Neural progenitor cell (in vitro differentiated cells): Measurements from ENCODE around the gene STK32B. TPM values are rescaled to one million over a fixed set of nuclear protein-coding genes. Genes with fewer than 3 reads are reported as not detected.

Source experiments
- DNase-seq: peaks from one replicate; pipeline ENCODE4 v3.0.0-alpha.2; 2016; ENCODE audit warnings: low spot score
- H2AFZ ChIP-seq: fragments of 200-600 bp; sonication (generic); replicated peaks from 2 replicates; pipeline ENCODE4 v1.6.1; 2016; ENCODE audit warnings: antibody characterized with exemption
- H3F3A ChIP-seq: fragments of 200-600 bp; sonication (generic); 2 replicates; pipeline ENCODE4 v1.6.1; 2016; ENCODE audit warnings: antibody characterized with exemption, low read depth
- H3K27ac ChIP-seq: fragments of 200-600 bp; sonication (generic); 2 replicates; pipeline ENCODE4 v1.5.1; 2016; ENCODE audit warnings: mild to moderate bottlenecking
- H3K27me3 ChIP-seq: fragments of 200-600 bp; sonication (generic); 2 replicates; pipeline ENCODE4 v1.6.1; 2016; ENCODE audit warnings: mild to moderate bottlenecking, moderate library complexity
- H3K36me3 ChIP-seq: fragments of 200-600 bp; sonication (generic); 2 replicates; pipeline ENCODE4 v1.5.1; 2016
- H3K4me1 ChIP-seq: fragments of 200-600 bp; sonication (generic); 2 replicates; pipeline ENCODE4 v1.6.1; 2016; ENCODE audit warnings: mixed run types
- H3K4me2 ChIP-seq: fragments of 200-600 bp; sonication (generic); 2 replicates; pipeline ENCODE4 v1.6.1; 2016
- H3K4me3 ChIP-seq: fragments of 200-600 bp; sonication (generic); 2 replicates; pipeline ENCODE4 v1.5.1; 2016
- H3K79me2 ChIP-seq: fragments of 200-600 bp; sonication (generic); 2 replicates; pipeline ENCODE4 v1.6.1; 2016; ENCODE audit warnings: low read depth
- H3K9ac ChIP-seq: fragments of 200-600 bp; sonication (generic); 2 replicates; pipeline ENCODE4 v1.6.1; 2016
- H3K9me3 ChIP-seq: fragments of 200-600 bp; sonication (generic); 2 replicates; pipeline ENCODE4 v1.5.1; 2016; ENCODE audit warnings: low read depth
- H4K20me1 ChIP-seq: fragments of 200-600 bp; sonication (generic); 2 replicates; pipeline ENCODE4 v1.6.1; 2016; ENCODE audit warnings: low read depth
- H3K27ac Mint-ChIP-seq: 3 replicates; pipeline ENCODE4 v1.8.0; 2021; ENCODE audit warnings: mixed read lengths
- H3K27me3 Mint-ChIP-seq: 2 replicates; pipeline ENCODE4 v1.8.0; 2022; ENCODE audit warnings: low read depth, mild to moderate bottlenecking, inconsistent platforms, moderate library complexity, mixed read lengths; ENCODE audit not compliant: insufficient read depth
- H3K36me3 Mint-ChIP-seq: 3 replicates; pipeline ENCODE4 v1.8.0; 2021; ENCODE audit warnings: mixed read lengths
- H3K4me1 Mint-ChIP-seq: 3 replicates; pipeline ENCODE4 v1.8.0; 2021; ENCODE audit warnings: mixed read lengths
- H3K4me3 Mint-ChIP-seq: 3 replicates; pipeline ENCODE4 v1.8.0; 2021; ENCODE audit warnings: mild to moderate bottlenecking, moderate library complexity, mixed read lengths
- H3K9me3 Mint-ChIP-seq: 3 replicates; pipeline ENCODE4 v1.8.0; 2020; ENCODE audit warnings: mixed read lengths
- CTCF ChIP-seq: fragments of 200-600 bp; sonication (generic); IDR thresholded peaks from 2 replicates; pipeline ENCODE4 v1.5.1; 2017; ENCODE audit warnings: antibody characterized with exemption, mild to moderate bottlenecking
- EZH2 ChIP-seq: fragments of 200-600 bp; sonication (generic); IDR thresholded peaks from 2 replicates; pipeline ENCODE4 v1.6.1; 2017; ENCODE audit warnings: antibody characterized with exemption, mild to moderate bottlenecking, moderate library complexity
- EZH2phosphoT487 ChIP-seq: fragments of 200-600 bp; sonication (generic); IDR thresholded peaks from 2 replicates; pipeline ENCODE4 v1.6.1; 2017; ENCODE audit warnings: antibody characterized with exemption
- total RNA-seq: library from RNA; depleted of rRNA; stranded (reverse); fragments of >200 nt; gene quantifications from 2 replicates; pipeline ENCODE4 v1.2.3, GENCODE V29; 2015; ENCODE audit warnings: low replicate concordance

The STK32B gene
- total RNA-seq, 1 donor from 2014 or later: 2.5 TPM

- H4K20me1 ChIP-seq: no peaks in the 10 kb centered on the region
- no peak overlapping the region for H3K9ac ChIP-seq
- Mint-ChIP-seq H3K4me1 (peaks cover 5% of the 10 kb centered on the region), H3K9me3 (peaks cover 10% of the 10 kb centered on the region), H3K4me3 (no peak overlapping the region), H3K27ac (no peak overlapping the region), H3K36me3 (no peaks in the 10 kb centered on the region), H3K27me3 (peaks cover 5% of the 10 kb centered on the region)
- no peaks in the 10 kb centered on the region for H3K79me2 ChIP-seq
- no peak overlapping the region for H3K27ac ChIP-seq
- H3K4me3 ChIP-seq: no peak overlapping the region
- no peaks in the 10 kb centered on the region for H3K9me3 ChIP-seq
- no peak overlapping the region for H2AFZ ChIP-seq
- no peaks in the 10 kb centered on the region for H3F3A ChIP-seq
- no peaks in the 10 kb centered on the region for H3K4me1 ChIP-seq
- no peak for DNase-seq
- H3K4me2 ChIP-seq: no peak overlapping the region
- no peaks in the 10 kb centered on the region for H3K27me3 ChIP-seq
- no peak for TF ChIP-seq EZH2
- TF ChIP-seq CTCF: no peak
- no peaks in the 10 kb centered on the region for H3K36me3 ChIP-seq
Measured at GRCh38 chr4:5420266-5420665, 369.0 kb downstream of the STK32B start.

- H3K9ac ChIP-seq: no peak overlapping the region
- no peaks in the 10 kb centered on the region for H3F3A ChIP-seq
- no peak for DNase-seq
- H3K4me1 Mint-ChIP-seq: peaks cover 5% of the 10 kb centered on the region
- no peaks in the 10 kb centered on the region for H3K27me3 ChIP-seq
- no peaks in the 10 kb centered on the region for H3K79me2 ChIP-seq
- TF ChIP-seq EZH2 (no peak), EZH2phosphoT487 (no peak), CTCF (no peak)
- H3K27me3 Mint-ChIP-seq: peaks cover 5% of the 10 kb centered on the region
- H3K4me2 ChIP-seq: no peak overlapping the region
- H3K4me3 Mint-ChIP-seq: no peak overlapping the region
- H3K27ac Mint-ChIP-seq: no peak overlapping the region
- H3K9me3 Mint-ChIP-seq: peaks cover 10% of the 10 kb centered on the region
- no peaks in the 10 kb centered on the region for H3K36me3 Mint-ChIP-seq
- no peaks in the 10 kb centered on the region for H3K9me3 ChIP-seq
- no peak overlapping the region for H3K4me3 ChIP-seq
- H4K20me1 ChIP-seq: no peaks in the 10 kb centered on the region
- H3K36me3 ChIP-seq: no peaks in the 10 kb centered on the region
- H3K27ac ChIP-seq: no peak overlapping the region
- no peak overlapping the region for H2AFZ ChIP-seq
- no peaks in the 10 kb centered on the region for H3K4me1 ChIP-seq
Measured at GRCh38 chr4:5421416-5421815, 370.1 kb downstream of the STK32B start.

GRCh38 chr4:5422195-5422594 lies 370.9 kb downstream of the STK32B start:
- TF ChIP-seq CTCF (no peak), EZH2phosphoT487 (no peak), EZH2 (no peak)
- DNase-seq: no peak
- no peaks in the 10 kb centered on the region for H3K4me1 ChIP-seq
- H3K27ac Mint-ChIP-seq: no peak overlapping the region
- H3K27me3 Mint-ChIP-seq: peaks cover 5% of the 10 kb centered on the region
- peaks cover 5% of the 10 kb centered on the region for H3K9me3 Mint-ChIP-seq
- H3K36me3 Mint-ChIP-seq: no peaks in the 10 kb centered on the region
- H3K27me3 ChIP-seq: no peaks in the 10 kb centered on the region
- H3K27ac ChIP-seq: no peak overlapping the region
- no peaks in the 10 kb centered on the region for H3K79me2 ChIP-seq
- no peak overlapping the region for H3K4me2 ChIP-seq
- H3K4me1 Mint-ChIP-seq: peaks cover 5% of the 10 kb centered on the region
- H4K20me1 ChIP-seq: no peaks in the 10 kb centered on the region
- no peaks in the 10 kb centered on the region for H3K9me3 ChIP-seq
- H3F3A ChIP-seq: no peaks in the 10 kb centered on the region
- H3K9ac ChIP-seq: no peak overlapping the region
- H2AFZ ChIP-seq: no peak overlapping the region
- no peaks in the 10 kb centered on the region for H3K36me3 ChIP-seq
- no peak overlapping the region for H3K4me3 Mint-ChIP-seq
- no peak overlapping the region for H3K4me3 ChIP-seq

- no peak overlapping the region for H2AFZ ChIP-seq
- TF ChIP-seq CTCF (no peak), EZH2phosphoT487 (no peak), EZH2 (no peak)
- Mint-ChIP-seq H3K4me3 (no peak overlapping the region), H3K4me1 (peaks cover 5% of the 10 kb centered on the region), H3K27ac (no peak overlapping the region), H3K27me3 (peaks cover 5% of the 10 kb centered on the region), H3K36me3 (no peaks in the 10 kb centered on the region), H3K9me3 (no peaks in the 10 kb centered on the region)
- H3K9me3 ChIP-seq: no peaks in the 10 kb centered on the region
- H3F3A ChIP-seq: no peaks in the 10 kb centered on the region
- no peak overlapping the region for H3K4me3 ChIP-seq
- H3K27me3 ChIP-seq: no peaks in the 10 kb centered on the region
- no peak for DNase-seq
- no peaks in the 10 kb centered on the region for H3K4me1 ChIP-seq
- no peaks in the 10 kb centered on the region for H3K79me2 ChIP-seq
- H3K9ac ChIP-seq: no peak overlapping the region
- no peaks in the 10 kb centered on the region for H3K36me3 ChIP-seq
- no peak overlapping the region for H3K27ac ChIP-seq
- no peak overlapping the region for H3K4me2 ChIP-seq
- no peaks in the 10 kb centered on the region for H4K20me1 ChIP-seq
Measured at GRCh38 chr4:5423670-5424069, 372.4 kb downstream of the STK32B start.
